OCI-LY7 (cell line): ENCODE measurements around the gene MAP2K5. TPM values are rescaled to one million over a fixed set of nuclear protein-coding genes. Genes with fewer than 3 reads are reported as not detected.
"Not testable (repeated sequence)": the region's sequence is repeated elsewhere in the genome, so short reads cannot be mapped to it uniquely, and the experiment has no call there.

ENCODE experiments used
- BruUV-seq: library from RNA; stranded (reverse); fragments of 400-500 nt; replicated peaks from 2 replicates; lab custom pipeline; 2021; lab: Mats Ljungman, UMichigan
- CTCF ChIA-PET: fragments of 300-600 bp; sonication (Branson Sonifier 250); formaldehyde crosslinking; loops from one replicate; lab custom pipeline; 2022; ENCODE audit warnings: antibody characterized with exemption; ENCODE audit not compliant: unreplicated experiment; lab: Charles Lee
- POLR2A ChIA-PET: fragments of 300-600 bp; sonication (Branson Sonifier 250); formaldehyde crosslinking; loops from one replicate; lab custom pipeline; 2022; ENCODE audit warnings: antibody characterized with exemption; lab: Charles Lee
- DNase-seq: peaks from one replicate; pipeline ENCODE4 v3.0.0-alpha.2; 2015; ENCODE audit warnings: low spot score
- H2AFZ ChIP-seq: fragments of 200-600 bp; sonication (generic), shearing (Covaris generic); 2 replicates; pipeline ENCODE4 v1.6.1; 2014; ENCODE audit warnings: mild to moderate bottlenecking, antibody characterized with exemption, low read length, moderate library complexity
- H3K27ac ChIP-seq: fragments of 200-600 bp; sonication (generic); 2 replicates; pipeline ENCODE4 v1.5.1; 2014; ENCODE audit warnings: mixed run types, low read depth, mild to moderate bottlenecking, moderate library complexity, low read length, inconsistent platforms; ENCODE audit not compliant: poor library complexity, severe bottlenecking
- H3K36me3 ChIP-seq: fragments of 200-600 bp; sonication (generic); 2 replicates; pipeline ENCODE4 v1.6.1; 2014; ENCODE audit warnings: mild to moderate bottlenecking, antibody characterized with exemption, low read length, moderate library complexity, mixed read lengths; ENCODE audit not compliant: insufficient read depth
- H3K4me1 ChIP-seq: fragments of 200-600 bp; sonication (generic); 2 replicates; pipeline ENCODE4 v1.5.1; 2014; ENCODE audit warnings: mild to moderate bottlenecking, low read length; ENCODE audit not compliant: insufficient read depth, poor library complexity, severe bottlenecking
- H3K4me2 ChIP-seq: fragments of 200-600 bp; sonication (generic); 2 replicates; pipeline ENCODE4 v1.6.1; 2014; ENCODE audit warnings: mild to moderate bottlenecking, low read length
- H3K4me3 ChIP-seq: fragments of 200-600 bp; sonication (generic); 2 replicates; pipeline ENCODE4 v1.5.1; 2014; ENCODE audit warnings: mild to moderate bottlenecking, low read depth, low read length; ENCODE audit not compliant: poor library complexity, severe bottlenecking
- H3K79me2 ChIP-seq: fragments of 200-600 bp; sonication (generic); 2 replicates; pipeline ENCODE4 v1.6.1; 2016; ENCODE audit warnings: low read depth, mild to moderate bottlenecking, low read length, moderate library complexity, mixed read lengths; ENCODE audit not compliant: insufficient read depth
- H3K9me2 ChIP-seq: fragments of 200-600 bp; sonication (generic); 2 replicates; pipeline ENCODE4 v1.6.1; 2016; ENCODE audit warnings: mild to moderate bottlenecking, low read length, mixed read lengths; ENCODE audit not compliant: insufficient read depth
- H3K9me3 ChIP-seq: fragments of 200-600 bp; sonication (generic); 2 replicates; pipeline ENCODE4 v1.6.1; 2014; ENCODE audit warnings: mild to moderate bottlenecking, mixed run types, low read length, mixed read lengths
- H4K20me1 ChIP-seq: fragments of 200-600 bp; sonication (generic); 2 replicates; pipeline ENCODE4 v1.6.1; 2014; ENCODE audit warnings: mild to moderate bottlenecking, antibody characterized with exemption, low read length, moderate library complexity, mixed read lengths; ENCODE audit not compliant: insufficient read depth
- CTCF ChIP-seq: fragments of 200-600 bp; sonication (generic); conservative IDR thresholded peaks from 2 replicates; pipeline ENCODE4 v1.5.1; 2014; ENCODE audit warnings: mild to moderate bottlenecking, antibody characterized with exemption, low read length, moderate library complexity, mixed read lengths
- EZH2phosphoT487 ChIP-seq: fragments of 200-600 bp; sonication (generic); IDR thresholded peaks from 2 replicates; pipeline ENCODE4 v1.6.1; 2018; ENCODE audit warnings: low read depth, borderline replicate concordance, mild to moderate bottlenecking, mixed run types, antibody characterized with exemption, low read length, moderate library complexity, mixed read lengths
- intact Hi-C: fragments of 100-400 bp; cut with micrococcal nuclease; formaldehyde crosslinking; loops from one replicate; pipeline ENCODE4 v1.10.0; 2022; ENCODE audit not compliant: unreplicated experiment
- total RNA-seq, 2 experiments: library from RNA; depleted of rRNA in 1 of 2; stranded (reverse); fragments of >200 nt in 1 of 2; shearing (Covaris generic) in 1 of 2; gene quantifications; 2 replicates each; pipeline ENCODE4 v1.2.3, GENCODE V29; 2014 to 2022

Gene MAP2K5
- total RNA-seq, 2 experiments from 2014 or later = 10.2 to 35.0 TPM

GRCh38 chr15:67622110-67622509 is 79.6 kb downstream of the MAP2K5 start:
- Histone ChIP-seq H4K20me1 (no peaks in the 10 kb centered on the region), H3K9me2 (no peaks in the 10 kb centered on the region), H3K4me2 (no peak overlapping the region), H3K36me3 (no peaks in the 10 kb centered on the region), H2AFZ (no peak overlapping the region), H3K79me2 (no peaks in the 10 kb centered on the region), H3K4me3 (no peak overlapping the region), H3K4me1 (no peaks in the 10 kb centered on the region), H3K27ac (no peak overlapping the region), H3K9me3 (no peaks in the 10 kb centered on the region)
- TF ChIP-seq EZH2phosphoT487 = no peak
- no peak for TF ChIP-seq CTCF
- CTCF ChIA-PET = no interaction called here
- no peak for DNase-seq
- POLR2A ChIA-PET = no interaction called here
- intact Hi-C loops = no loop called here
- BruUV-seq = no TSS peak

- H3K27ac ChIP-seq = no peak overlapping the region
- TF ChIP-seq CTCF (no peak), EZH2phosphoT487 (no peak)
- no peaks in the 10 kb centered on the region for H3K9me3 ChIP-seq
- no peaks in the 10 kb centered on the region for H3K9me2 ChIP-seq
- intact Hi-C loops = no loop called here
- no peak overlapping the region for H3K4me3 ChIP-seq
- no peak overlapping the region for H2AFZ ChIP-seq
- no peaks in the 10 kb centered on the region for H4K20me1 ChIP-seq
- H3K79me2 ChIP-seq = no peaks in the 10 kb centered on the region
- ChIA-PET POLR2A (interaction anchor here (0.6 to 0.9 kb wide), 2 partner anchors 65 to 77 kb away, joined by 3 read pairs; no protein-coding TSS in a partner anchor), CTCF (no interaction called here)
- DNase-seq = no peak
- H3K36me3 ChIP-seq = no peaks in the 10 kb centered on the region; the same call in 1 of the 2 replicates
- BruUV-seq = no TSS peak
- H3K4me1 ChIP-seq = no peaks in the 10 kb centered on the region
- H3K4me2 ChIP-seq = no peak overlapping the region
Observed at GRCh38 chr15:67632261-67632660, 89.8 kb downstream of the MAP2K5 start.

- H3K4me2 ChIP-seq, H3K36me3 ChIP-seq, CTCF ChIA-PET, H3K9me3 ChIP-seq, H3K79me2 ChIP-seq, BruUV-seq, H3K9me2 ChIP-seq, H3K27ac ChIP-seq, H3K4me3 ChIP-seq, H4K20me1 ChIP-seq, POLR2A ChIA-PET, H3K4me1 ChIP-seq, DNase-seq, H2AFZ ChIP-seq, intact Hi-C loops: not testable (repeated sequence)
Observed at GRCh38 chr15:67635950-67636349, 93.4 kb downstream of the MAP2K5 start.
